Thyroid gland (tissue), 4 donors: ENCODE measurements around the gene RBBP6. TPM values are rescaled to one million over a fixed set of nuclear protein-coding genes. Genes with fewer than 3 reads are reported as not detected.

ENCODE experiments used
- DNase-seq, 2 donors: peaks; one replicate each; pipeline ENCODE4 v3.0.0-alpha.2; 2019
- H3K27ac ChIP-seq, 3 donors: fragments of 200-600 bp; sonication (generic); 1 replicate in 2 of 3; 2 replicates in 1 of 3; pipeline ENCODE4 v1.5.1; 2016 to 2019; ENCODE audit warnings: mild to moderate bottlenecking in 1 of 3, moderate library complexity in 1 of 3
- H3K27me3 ChIP-seq: fragments of 200-600 bp; sonication (generic); one replicate; pipeline ENCODE4 v1.5.1; 2019
- H3K36me3 ChIP-seq, 2 donors: fragments of 200-600 bp; sonication (generic); one replicate each; pipeline ENCODE4 v1.5.1; 2016 to 2019
- H3K4me1 ChIP-seq, 2 donors: fragments of 200-600 bp; sonication (generic); one replicate each; pipeline ENCODE4 v1.5.1; 2017 to 2019
- H3K4me3 ChIP-seq, 3 donors: fragments of 200-600 bp; sonication (generic); replicated peaks in 1 of 3; 1 replicate in 2 of 3; 2 replicates in 1 of 3; pipeline ENCODE4 v1.5.1; 2016; ENCODE audit warnings: mild to moderate bottlenecking in 1 of 3
- H3K9me3 ChIP-seq: fragments of 200-600 bp; sonication (generic); one replicate; pipeline ENCODE4 v1.5.1; 2017
- CTCF ChIP-seq, 6 experiments: fragments of 200-600 bp in 3 of 6; fragments of 450-650 bp in 3 of 6; sonication (generic) in 3 of 6; IDR thresholded peaks; one replicate each; pipeline ENCODE4 v1.5.1; 2016 to 2019; ENCODE audit warnings: antibody characterized with exemption in 6 of 6, mild to moderate bottlenecking in 2 of 6, inconsistent platforms in 1 of 6, moderate library complexity in 1 of 6
- POLR2A ChIP-seq, 2 donors: fragments of 450-650 bp; IDR thresholded peaks; one replicate each; pipeline ENCODE4 v1.6.1; 2017; ENCODE audit warnings: antibody characterized with exemption in 2 of 2, mild to moderate bottlenecking in 2 of 2, moderate library complexity in 1 of 2
- WGBS, 2 donors: methylation state at CpG; one replicate each; pipeline ENCODE4 v1.1.5; 2017; 5-methylcytosine and 5-hydroxymethylcytosine counted together
- intact Hi-C: fragments of 100-400 bp; cut with DNase I; formaldehyde crosslinking; loops from one replicate; pipeline ENCODE4 v1.15.1; 2023
- total RNA-seq, 4 donors: library from RNA; depleted of rRNA; stranded (reverse); fragments of >200 nt; gene quantifications; one replicate each; pipeline ENCODE4 v1.2.3, GENCODE V29; 2016

Gene RBBP6
- total RNA-seq, 4 donors from 2014 or later: 78.9 to 120 (median 84.5) TPM

GRCh38 chr16:24555346-24555872 lies 16.0 kb downstream of the RBBP6 start:
- no peak for TF ChIP-seq POLR2A (IDR thresholded peaks at IDR 0.05)
- no peak for TF ChIP-seq CTCF (IDR thresholded peaks at IDR 0.05)
- H3K27me3 ChIP-seq: no peaks in the 10 kb centered on the region
- H3K36me3 ChIP-seq: peaks cover 28 to 35% of the 10 kb centered on the region in 2 donors
- no peaks in the 10 kb centered on the region for H3K9me3 ChIP-seq
- H3K4me3 ChIP-seq: no peak overlapping the region
- no peak for DNase-seq
- 92 to 96% methylated on average over 6 of the region's 6 CpGs for WGBS, 2 donors
- no peak overlapping the region for H3K27ac ChIP-seq
- peaks cover 0 to 7% of the 10 kb centered on the region in 2 donors for H3K4me1 ChIP-seq
- intact Hi-C loops: no loop called here

GRCh38 chr16:24562811-24563210 lies 23.4 kb downstream of the RBBP6 start:
- H3K9me3 ChIP-seq: no peaks in the 10 kb centered on the region
- intact Hi-C loops: no loop called here
- H3K36me3 ChIP-seq: peaks cover 73 to 86% of the 10 kb centered on the region in 2 donors
- no peak overlapping the region for H3K27ac ChIP-seq
- no peak for DNase-seq
- no peak overlapping the region for H3K4me3 ChIP-seq
- no peak for TF ChIP-seq POLR2A (IDR thresholded peaks at IDR 0.05)
- TF ChIP-seq CTCF (IDR thresholded peaks at IDR 0.05): no peak
- H3K27me3 ChIP-seq: no peaks in the 10 kb centered on the region
- no peaks in the 10 kb centered on the region for H3K4me1 ChIP-seq

GRCh38 chr16:24568392-24568791 lies 29.0 kb downstream of the RBBP6 start:
- Histone ChIP-seq H3K9me3 (no peaks in the 10 kb centered on the region), H3K36me3 (peaks cover 78 to 87% of the 10 kb centered on the region in 2 donors), H3K27ac (no peak overlapping the region), H3K4me1 (no peaks in the 10 kb centered on the region), H3K27me3 (no peaks in the 10 kb centered on the region), H3K4me3 (no peak overlapping the region)
- 75 to 81% methylated on average over 4 of the region's 4 CpGs for WGBS, 2 donors
- intact Hi-C loops: no loop called here
- TF ChIP-seq POLR2A (IDR thresholded peaks at IDR 0.05): no peak
- TF ChIP-seq CTCF (IDR thresholded peaks at IDR 0.05): peak in 2 of 6 experiments; percentile 13 to 18
- DNase-seq: no peak

- Histone ChIP-seq H3K27ac (no peak overlapping the region), H3K27me3 (no peaks in the 10 kb centered on the region), H3K4me3 (no peak overlapping the region), H3K4me1 (no peaks in the 10 kb centered on the region), H3K36me3 (peaks cover 53 to 61% of the 10 kb centered on the region in 2 donors), H3K9me3 (no peaks in the 10 kb centered on the region)
- WGBS, 2 donors: 85 to 87% methylated on average over 6 of the region's 6 CpGs
- intact Hi-C loops: no loop called here
- DNase-seq: no peak
- TF ChIP-seq POLR2A (IDR thresholded peaks at IDR 0.05): no peak
- no peak for TF ChIP-seq CTCF (IDR thresholded peaks at IDR 0.05)
Measured at GRCh38 chr16:24571096-24571495, 31.7 kb downstream of the RBBP6 start.

- H3K4me3 ChIP-seq: no peak overlapping the region
- no peaks in the 10 kb centered on the region for H3K4me1 ChIP-seq
- H3K9me3 ChIP-seq: no peaks in the 10 kb centered on the region
- intact Hi-C loops: no loop called here
- no peak for DNase-seq
- WGBS, 2 donors: 93 to 99% methylated on average over 2 of the region's 2 CpGs
- peaks cover 43 to 52% of the 10 kb centered on the region in 2 donors for H3K36me3 ChIP-seq
- TF ChIP-seq CTCF (IDR thresholded peaks at IDR 0.05) (no peak), POLR2A (IDR thresholded peaks at IDR 0.05) (no peak)
- H3K27me3 ChIP-seq: no peaks in the 10 kb centered on the region
- H3K27ac ChIP-seq: no peak overlapping the region
Measured at GRCh38 chr16:24572069-24572468, 32.7 kb downstream of the RBBP6 start.
